Fibroblast of skin of left biceps (primary cell): Measurements from ENCODE around the gene FBXO22.
"Not testable (repeated sequence)": the region's sequence is repeated elsewhere in the genome, so short reads cannot be mapped to it uniquely, and the experiment has no call there.

Source experiments
- DNase-seq, 2 experiments: peaks; one replicate each; pipeline ENCODE4 v3.0.0-alpha.2; 2013; ENCODE audit warnings: low read depth in 2 of 2

FBXO22 gene

DNA sequence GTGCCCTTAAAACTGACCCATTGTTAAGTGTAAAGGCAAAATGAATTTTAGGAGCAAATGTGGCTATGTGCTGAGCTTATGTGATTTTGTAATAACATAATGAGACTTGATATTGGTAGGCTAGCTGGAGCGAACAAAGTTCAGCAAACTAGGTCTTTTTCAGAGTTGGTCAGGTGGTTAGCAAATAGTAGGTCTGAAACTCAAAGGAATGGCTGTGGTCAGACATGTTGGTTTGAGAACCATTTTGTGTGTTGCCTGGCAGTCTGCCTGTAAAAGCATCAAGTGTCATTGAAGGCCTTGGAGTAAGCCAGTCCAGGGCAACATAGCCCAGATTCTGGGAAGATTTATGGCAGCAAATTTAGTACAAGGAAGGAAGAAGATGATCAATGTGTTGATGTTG lies 16.4 kb downstream of the FBXO22 start:
- no peak for DNase-seq

DNA sequence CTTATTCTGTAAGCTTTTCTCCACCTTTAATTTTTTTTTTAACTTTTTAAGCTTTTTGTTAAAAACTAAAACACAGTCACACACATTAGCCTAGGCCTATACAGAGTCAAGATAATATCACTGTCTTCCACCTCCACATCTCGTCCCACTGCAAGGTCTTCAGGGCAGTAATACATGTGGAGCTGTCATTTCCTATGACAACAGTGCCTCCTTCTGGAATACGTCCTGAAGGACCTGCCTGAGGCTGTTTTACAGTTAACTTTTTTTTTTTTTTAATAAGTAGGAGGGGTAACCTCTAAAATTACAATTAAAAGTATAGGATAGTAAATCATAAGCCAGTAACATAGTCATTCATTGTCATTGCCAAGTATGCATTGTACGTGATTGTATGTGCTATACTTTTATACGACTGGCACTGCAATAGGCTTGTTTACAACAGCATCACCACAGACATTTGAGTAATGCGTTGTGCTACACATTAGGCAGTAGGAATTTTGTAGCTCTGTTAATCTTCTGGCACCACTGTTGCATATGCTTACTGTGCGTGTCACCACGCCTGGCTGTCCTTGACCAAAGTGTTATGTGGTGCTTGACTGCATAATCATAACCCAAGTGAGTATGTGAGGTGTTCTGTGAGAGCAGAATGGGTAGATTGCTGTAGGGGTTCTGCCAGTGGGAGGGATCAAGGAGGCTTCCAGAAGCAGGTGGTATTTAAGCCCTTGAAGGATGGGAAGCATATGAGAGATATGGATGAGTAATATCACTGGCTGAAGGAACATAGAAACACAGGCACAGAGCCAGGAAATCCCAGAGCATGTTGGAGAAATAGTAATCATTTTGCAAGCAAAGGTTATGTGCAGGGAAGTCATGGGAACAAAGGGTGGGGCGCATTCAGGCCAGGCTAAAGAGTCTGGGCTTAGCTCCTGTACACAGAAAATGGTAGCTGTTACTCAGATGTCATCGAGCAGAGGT lies 18.3 kb downstream of the FBXO22 start:
- DNase-seq = peak; percentile 37 to 41

DNA sequence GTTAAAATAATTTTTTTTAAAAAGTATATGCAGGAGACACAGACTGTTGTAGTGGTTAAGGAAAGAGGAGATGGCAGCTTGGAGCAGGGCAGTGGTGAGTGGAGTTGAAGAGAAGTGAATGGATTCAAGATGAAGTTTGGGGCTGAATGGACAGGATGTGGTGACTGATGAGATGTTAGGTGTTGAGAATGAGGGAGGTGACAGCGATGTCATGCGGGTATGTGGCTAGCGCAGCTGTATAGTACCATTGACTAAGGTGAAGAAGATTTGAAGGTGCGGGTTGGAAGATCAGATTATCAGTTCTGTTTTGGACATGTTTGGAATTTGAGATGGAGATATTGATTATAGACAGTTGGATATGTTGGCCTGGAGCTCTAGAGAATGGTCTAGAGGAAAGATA lies 20.1 kb downstream of the FBXO22 start:
- no peak for DNase-seq

DNA sequence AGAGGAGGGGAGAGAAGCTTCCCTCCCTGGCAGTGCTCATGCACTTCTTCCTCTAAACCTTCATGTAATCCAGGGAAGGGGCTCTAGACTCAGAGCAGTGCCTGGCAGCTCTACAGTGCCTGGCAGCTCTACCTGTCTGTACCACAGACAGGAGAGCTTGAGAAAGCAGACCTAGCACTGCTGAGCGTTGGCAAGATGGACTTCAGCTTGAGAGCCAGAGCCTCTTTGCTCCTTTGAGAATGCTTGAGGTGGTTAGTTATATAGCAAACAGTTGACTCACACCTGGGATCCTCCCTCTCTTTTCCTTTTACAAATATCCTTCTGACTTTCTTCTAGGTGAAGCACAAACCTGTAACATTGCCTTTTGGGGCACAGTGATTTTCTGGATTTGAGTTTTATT lies 20.9 kb downstream of the FBXO22 start:
- no peak for DNase-seq

DNA sequence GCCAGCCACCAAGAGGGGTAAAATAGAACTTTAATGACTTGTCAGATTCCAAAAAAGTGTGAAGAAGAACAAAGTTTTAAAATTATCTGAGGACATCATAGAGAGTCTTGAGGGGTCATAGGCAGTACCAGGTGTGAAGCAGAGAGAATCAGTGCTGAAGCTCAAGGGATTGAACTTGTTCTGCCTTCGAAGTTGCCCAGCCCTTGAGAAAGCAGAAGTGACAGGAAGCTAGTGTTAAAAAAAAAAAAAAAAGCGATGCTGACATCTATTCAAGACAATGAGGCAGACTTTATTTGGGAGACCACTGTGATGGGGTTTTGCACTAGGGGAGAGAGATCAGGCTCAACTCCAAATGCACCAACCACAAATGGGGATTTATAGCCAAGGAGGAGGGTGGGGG lies 21.8 kb downstream of the FBXO22 start:
- DNase-seq = no peak

DNA sequence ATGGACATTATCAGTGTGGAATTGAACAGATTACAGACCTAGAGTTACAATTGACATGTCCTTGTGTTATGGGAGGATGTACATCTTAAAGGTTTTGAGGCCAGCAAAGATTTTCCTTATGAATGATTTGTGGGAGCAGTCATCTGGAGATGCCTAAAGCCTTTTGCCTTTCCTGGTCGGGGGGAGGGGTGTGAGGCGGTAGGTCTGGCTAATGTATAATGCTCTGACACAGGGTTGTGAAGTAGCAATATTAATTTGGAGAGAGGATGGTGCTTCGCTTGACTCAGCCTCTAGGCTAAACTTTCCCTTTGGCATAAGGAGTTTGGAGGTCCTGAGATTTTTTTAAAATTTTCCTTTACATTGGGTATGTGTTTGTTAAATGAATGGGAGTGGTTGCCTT lies 23.3 kb downstream of the FBXO22 start:
- no peak for DNase-seq

DNA sequence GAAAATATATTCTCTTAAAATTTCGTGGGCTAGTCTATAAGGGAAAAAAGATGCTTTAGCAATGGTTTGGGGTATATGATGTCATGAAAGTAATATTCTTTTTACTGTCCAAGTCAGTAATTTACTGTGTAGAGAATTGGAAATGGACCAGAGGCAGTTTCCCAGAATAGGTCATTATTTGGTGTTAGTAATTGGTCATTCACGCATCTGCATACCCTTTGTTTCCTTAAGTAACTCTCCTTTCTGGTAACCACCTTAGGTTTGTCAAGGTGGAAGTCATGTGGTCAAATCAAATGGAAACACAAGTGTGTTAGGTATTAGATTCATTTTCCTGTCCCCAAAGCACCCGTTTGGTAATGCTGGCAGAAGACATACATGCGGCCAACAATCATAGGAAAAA lies 23.9 kb downstream of the FBXO22 start:
- no peak for DNase-seq

DNA sequence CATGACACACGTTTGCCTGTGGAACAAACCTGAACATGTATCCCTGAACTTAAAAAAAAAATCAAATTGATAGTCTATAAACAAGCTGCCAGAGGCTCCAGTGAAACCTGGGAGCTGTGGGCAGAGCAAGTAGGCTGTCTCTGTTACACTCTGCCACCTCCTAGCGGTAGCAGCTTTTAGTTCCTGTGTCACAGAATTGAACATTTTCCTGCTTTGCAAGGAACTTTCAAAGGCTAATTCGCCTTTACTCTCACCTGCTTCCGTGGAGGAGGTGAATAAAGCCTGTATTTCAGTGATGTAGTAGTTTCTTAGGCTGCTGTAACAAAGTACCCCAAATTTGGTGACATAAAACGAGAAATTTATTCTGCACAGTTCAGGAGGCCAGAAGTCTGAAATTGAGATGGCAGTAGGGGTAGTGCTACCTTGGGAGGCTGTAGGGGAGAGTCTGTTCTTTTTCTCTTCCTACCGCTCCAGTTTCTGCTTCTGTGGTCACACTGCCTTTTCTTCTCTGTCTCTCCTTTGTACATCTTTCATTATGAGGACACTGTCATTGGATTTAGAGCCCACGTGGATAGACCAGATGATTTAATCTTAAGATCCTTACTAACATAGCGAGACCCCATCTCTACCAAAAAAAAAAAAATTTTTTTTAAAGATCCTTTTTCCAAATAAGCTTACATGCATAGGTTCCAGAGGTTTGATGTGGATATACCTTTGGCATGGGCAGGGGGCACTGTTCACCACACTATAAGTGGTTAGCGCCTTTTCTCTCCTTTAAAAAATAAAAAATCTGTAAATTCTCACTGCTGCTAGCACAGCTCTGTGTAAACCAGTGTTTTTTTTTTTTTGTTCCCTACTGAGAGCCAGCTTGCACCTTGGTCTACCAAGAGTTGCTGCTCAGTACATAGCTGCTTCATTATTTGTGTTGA lies 25.3 kb downstream of the FBXO22 start:
- no peak for DNase-seq

DNA sequence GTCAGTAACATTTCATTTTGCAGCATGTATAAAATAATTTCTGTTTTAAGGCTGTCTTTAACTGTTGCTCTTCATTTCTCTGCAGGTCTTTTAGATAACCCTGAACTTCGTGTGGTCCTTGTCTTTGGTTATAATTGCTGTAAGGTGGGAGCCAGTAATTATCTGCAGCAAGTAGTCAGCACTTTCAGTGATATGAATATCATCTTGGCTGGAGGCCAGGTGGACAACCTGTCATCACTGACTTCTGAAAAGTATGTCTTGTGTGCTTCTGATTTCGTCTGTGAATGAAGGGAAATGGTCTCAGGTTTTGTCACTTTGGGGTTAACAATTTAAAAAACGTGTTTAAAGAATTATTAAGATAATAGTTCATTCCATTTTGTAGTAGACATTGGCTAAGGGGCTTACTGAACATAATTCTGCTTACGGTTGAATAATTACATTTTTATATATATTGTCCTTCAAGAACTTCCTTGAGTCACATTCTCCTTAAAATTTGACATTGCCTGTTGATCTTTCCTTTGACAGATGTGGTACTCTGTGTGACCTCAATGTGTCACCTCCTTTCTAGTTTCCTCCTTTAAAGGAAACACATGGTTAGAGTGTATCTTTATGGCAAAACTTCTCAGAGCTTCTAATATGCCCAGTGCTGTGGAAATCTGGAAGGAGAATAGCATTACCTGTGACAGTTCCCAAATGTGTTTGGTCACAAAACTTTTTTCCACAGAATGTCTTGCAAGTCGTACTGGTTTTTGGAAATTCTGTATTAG lies 26.3 kb downstream of the FBXO22 start:
- no peak for DNase-seq

DNA sequence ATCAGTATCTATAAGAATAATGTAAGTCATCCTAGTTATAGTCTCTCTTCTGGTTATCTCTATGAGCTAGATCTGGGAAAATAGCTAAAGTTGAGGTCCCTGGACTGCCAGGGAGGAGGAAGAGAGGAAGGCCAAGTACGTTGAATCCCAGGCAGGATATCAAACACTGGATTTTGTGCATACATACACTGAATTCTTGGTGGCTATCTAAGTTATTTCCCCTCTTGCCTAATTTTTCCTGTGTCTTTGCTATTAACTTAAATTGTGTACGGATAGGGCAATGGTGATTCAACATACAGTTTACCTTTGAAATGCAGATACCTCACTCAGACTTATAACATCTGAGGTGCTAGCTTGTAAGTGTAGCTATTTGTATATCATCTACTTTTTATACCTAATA lies 27.2 kb downstream of the FBXO22 start:
- DNase-seq = no peak

DNA sequence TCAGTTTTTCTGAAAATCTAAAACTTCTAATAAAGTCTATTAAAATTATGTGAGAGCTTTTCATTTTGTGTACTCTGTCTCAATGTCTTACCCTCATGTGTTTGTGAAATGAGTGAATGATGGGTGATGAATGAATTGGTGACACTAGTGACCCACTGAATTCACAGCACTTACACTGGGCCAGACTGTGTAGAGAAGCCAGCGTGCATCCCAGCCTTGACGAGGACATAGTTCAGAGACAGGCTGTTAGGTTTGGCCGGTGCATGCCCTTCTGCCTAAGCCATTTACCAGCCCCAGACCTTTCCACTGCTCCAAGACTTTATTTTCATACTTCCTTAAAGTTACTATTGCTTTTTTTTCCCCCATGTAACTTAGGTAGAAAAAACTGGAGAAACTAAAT lies 38.8 kb downstream of the FBXO22 start:
- no peak for DNase-seq

DNA sequence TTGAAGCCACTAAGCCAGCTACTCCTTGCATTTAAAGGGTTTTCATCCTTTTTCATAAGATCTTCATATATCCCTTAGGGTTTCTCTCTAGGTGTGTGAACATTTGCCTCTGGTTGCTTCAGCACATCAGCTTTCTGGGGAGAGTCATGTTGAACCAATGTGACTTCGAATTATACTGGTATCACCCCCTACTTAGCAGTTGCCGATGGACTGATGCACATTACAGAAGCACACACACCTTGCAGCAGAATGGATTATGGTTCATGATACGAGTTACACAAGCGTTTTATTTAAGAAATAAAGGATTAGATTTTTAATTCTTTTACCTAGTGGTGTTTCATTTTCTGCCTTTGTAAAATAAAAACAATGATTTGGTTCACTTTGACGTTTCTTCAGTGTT lies 39.6 kb downstream of the FBXO22 start:
- no peak for DNase-seq

DNA sequence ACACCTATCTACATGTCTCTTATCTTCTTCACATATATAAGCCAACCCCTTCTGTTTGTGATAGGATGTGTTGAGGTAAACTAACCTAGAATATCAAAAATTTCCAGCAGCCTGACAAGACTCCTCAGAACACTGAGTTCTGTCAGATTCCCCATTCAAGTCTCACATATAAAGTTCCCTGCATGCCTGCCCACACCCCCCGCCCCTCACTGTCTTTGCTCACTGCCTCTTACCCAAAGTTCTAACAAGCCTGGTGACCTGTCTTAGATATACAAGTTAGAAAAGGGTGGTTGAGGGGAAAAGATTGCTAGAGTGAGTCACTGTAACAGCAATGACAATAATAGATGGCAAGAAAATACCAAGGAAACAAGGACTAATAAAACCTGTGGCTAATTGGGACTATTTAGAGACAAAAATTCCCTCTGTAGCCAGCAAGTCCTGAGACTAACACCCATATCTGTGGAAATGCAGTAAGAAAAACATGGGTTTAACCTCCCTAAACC lies 40.1 kb downstream of the FBXO22 start:
- DNase-seq = no peak

DNA sequence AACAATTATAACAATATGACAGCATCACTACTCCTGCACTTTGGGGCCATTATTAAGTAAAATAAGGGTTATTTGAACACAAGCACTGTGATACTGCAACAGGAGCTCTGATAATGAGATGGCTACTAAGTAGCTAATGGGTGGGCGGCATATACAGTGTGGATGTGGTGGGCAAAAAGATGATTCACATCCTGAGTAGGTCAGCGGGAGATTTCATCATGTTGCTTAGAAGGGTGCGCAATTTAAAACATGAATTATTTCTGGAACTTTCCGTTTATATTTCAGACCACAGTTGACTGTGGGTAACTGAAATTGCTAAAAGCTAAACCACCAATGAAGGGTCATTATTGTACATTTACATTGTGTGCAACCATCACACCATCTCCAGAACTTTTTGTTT lies 42.3 kb downstream of the FBXO22 start:
- peak in 1 of 2 experiments; percentile 3 for DNase-seq

DNA sequence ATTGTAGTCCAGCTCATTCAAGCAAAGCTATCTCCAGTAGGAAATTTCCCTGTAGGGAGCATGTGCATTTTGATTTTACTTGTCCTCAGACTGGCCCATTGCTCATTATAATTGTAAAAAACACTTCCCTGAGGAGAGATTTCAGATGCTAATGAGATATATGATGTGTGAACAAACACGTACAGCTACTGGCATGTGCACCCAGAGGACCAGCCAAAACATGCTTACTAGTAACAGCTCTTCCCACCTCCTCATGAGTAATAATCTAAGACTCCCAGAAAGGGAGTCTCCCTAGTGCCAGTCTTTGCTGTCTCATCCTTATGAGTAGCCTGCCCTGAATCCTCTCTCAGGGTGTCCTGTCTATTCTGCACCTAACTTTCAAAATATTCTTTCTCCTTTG lies 43.4 kb downstream of the FBXO22 start:
- DNase-seq = peak; percentile 35 to 36

DNA sequence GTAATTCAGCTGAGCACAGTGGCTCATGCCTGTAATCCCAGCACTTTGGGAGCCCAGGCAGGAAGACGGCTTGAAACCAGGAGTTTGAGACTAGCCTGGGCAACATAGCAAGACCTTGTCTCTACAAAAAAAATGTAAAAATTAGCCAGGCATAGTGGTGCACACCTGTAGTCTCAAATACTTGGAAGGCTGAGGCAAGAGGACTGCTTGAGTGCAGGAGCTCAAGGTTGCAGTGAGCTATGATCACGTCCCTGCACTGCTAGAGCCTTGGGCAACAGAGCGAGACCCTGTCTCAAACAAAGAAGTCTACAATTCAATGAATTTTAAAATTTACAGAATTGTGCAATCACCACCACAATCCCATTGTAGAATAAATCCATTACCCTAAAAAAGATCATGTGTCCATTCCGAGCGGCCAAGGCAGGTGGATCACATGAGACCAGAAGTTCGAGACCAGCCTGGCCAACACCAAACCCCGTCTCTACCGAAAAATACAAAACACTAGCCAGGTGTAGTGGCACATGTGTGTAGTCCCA lies 45.2 kb downstream of the FBXO22 start:
- no peak for DNase-seq

DNA sequence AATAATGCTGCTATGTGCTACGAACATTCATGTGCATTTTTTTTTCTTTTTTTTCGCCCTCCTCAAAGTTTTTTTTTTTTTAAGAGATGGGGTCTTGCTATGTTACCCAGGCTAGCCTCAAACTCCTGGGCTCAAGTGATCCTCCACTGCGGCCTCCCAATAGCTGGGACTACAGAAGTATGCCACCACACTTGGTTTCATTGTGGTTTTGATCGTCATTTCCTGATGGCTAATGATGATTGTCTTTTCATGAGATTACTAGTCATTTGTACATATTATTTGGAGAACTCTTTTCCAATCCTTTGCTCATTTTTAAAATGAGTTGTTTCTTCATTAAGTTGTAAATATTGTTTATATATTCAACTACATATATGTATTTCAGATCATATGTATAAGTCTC lies 48.8 kb downstream of the FBXO22 start:
- DNase-seq = no peak

DNA sequence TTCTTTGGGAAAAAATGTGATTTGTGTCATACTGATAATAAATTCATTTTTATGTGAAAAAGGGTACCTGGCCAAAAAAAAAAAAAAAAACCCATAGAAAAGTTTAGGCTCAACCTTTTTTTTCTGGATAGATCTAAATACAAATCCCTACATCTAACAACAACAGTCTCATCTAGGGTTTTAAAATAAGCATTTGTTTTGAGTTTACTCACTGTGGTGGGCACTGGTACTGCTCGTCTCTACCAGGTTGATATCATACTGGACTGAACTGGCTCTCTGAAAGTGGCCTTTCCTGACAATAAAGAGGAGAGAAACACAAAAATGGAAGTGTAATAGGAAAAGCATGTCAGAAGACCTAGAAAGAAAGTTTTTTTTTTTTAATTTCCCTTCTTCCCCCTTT lies 52.0 kb downstream of the FBXO22 start:
- DNase-seq = no peak

DNA sequence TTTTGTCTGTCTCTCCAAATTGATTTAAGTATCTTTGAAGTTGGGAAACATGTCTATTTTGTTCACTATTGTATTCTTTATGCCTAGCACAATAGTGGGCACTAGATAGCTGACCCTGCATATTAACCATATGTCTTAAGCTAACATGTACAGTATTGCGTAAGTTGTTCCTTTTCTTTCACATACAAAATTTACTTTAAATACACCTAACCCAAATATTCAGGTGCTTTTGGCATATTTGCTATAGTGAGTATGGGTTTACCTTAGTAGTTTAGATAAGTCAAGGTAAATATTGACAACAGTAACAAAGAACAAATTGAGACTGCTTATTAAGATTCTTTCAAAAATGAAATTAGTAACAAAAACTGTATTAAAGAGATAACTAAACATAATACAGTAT lies 57.7 kb downstream of the FBXO22 start:
- no peak for DNase-seq

DNA sequence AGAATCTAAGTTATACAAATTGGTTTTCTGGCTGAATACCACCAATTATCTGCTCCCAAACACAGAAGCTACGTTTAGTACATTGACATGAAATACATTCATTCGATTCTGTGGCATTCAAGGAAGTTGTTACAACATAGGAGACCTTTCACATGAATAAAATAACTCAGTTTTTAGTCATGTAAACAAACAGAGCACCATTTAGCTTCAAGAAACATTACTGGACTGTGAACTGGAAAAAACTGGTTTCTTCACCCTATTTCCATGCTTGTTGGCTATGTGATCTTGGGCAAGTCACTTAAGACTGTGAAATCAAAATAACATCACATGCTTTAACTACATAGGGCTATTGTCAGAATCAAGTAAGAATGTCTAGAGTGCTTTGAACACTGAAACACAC lies 62.4 kb downstream of the FBXO22 start:
- no peak for DNase-seq

DNA sequence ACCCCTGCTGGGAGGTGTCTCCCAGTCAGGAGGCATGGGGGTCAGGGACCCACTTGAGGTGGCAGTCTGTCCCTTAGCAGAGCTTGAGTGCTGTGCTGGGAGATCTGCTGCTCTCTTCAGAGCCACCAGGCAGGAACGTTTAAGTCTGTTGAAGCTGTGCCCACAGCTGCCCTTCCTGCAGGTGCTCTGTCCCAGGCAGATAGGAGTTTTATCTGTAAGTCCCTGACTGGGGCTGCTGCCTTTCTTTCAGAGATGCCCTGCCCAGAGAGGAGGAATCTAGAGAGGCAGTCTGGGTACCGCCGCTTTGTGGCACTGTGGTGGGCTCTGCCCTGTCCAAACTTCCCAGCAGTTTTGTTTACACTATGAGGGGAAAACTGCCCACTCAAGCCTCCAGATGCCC lies 73.1 kb downstream of the FBXO22 start:
- DNase-seq = not testable (repeated sequence)
